Measurements from ENCODE around the gene HKDC1.
"Not testable (repeated sequence)": the region's sequence is repeated elsewhere in the genome, so short reads cannot be mapped to it uniquely, and the experiment has no call there.

Gene HKDC1

DNA sequence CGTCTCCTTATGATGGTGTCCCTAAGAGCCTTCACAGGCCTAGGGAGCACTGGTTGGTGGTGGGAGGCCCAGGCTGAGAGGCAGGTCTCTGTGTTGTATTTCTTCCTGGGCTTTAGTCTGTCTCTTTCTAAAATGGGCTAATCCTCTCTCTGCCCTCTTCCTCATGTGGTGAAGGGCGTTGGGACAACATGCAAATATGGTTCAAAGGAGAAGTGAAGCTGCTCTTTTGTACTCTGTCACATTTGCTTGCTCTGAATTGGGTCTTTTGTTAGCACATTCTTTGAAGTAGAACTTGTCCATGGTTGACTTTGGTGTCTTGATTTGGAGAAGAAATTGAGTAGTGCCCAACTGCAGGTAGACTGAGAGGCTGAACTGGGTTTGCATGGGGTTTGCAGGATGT, 59.0 kb downstream of the HKDC1 start:
- no peak for DNase-seq (ENCODE audit: low read depth in 3 of 3)

DNA sequence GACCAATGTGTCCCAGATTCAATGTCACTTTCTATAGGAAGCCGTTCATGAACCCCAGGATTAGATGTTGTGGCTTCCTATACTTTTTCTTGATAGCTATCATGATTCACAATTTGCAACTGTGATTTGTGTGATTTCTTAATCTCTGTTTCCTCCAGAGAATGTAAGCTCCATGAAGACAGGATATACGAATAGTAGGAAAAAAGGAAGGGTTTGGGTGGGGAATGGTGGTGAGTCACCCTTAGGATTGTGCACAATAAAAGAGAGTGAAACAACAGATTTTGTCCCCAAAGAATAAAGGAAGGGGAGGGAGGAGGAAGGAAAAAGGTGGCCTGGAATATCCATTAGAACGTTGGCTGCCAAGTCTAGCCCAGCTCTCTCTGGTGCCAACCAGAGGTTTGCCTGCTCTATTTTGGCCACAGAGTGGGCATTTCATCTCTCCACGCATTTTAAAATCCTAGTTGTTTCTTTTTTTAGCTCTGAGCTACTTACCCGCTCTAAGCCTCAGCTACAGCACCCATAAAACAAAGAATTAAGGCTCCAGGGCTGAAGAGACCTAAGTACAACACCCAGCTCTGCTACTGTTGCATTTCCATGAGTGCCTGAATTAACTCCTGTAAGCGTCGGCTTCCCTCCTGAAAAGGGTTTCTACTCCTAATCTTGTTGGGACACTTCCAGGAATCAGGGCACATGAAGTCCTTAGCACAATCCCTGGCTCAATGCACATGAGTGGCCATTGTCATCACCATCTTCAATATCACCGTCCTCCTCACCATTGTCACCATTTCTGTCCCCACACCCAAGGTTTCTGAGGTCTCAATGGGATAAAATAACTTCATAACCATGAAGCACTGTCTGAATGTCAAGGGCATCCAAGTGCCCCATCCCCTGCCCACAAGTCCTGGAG, 61.6 kb downstream of the HKDC1 start:
- no peak for DNase-seq (ENCODE audit: low read depth in 3 of 3)

DNA sequence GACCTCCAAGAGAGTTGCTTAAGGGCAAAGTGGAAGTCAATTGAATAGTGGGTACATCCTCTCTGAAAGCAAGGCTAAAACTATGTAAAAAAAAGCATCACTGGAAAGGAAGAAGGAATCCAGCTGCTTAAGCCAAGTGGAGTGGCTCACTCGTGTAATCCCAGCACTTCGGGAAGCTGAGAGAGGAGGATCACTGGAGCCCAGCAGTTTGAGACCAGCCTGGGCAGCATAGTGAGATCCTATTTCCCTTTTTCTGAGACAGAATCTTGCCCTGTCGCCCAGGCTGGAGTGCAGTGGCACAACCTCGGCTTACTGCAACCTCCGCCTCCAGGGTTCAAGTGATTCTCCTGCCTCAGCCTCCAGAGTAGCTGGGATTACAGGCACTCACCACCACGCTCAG, 64.3 kb downstream of the HKDC1 start:
- not testable (repeated sequence) for DNase-seq (ENCODE audit: low read depth in 3 of 3)

- no peak for DNase-seq (ENCODE audit: low read depth in 3 of 3)
These were observed 65.6 kb downstream of the HKDC1 start for GRCh38 chr10:69285699-69286098.

DNA sequence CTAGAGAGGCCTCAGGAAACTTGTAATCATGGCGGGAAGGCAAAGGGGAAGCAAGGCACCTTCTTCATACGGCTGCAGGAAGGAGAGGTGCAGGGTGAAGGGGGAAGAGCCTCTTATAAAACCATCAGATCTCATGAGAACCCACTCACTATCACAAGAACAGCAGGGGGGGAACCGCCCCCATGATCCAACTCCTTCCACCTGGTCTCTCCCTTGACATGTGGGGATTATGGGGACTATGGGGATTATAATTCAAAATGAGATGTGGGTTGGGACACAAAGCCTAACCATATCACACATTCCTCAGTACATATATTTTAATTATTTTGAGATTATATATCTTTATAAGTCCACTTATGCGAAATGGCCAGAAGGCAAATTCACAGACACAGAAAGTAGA, 67.0 kb downstream of the HKDC1 start:
- DNase-seq (ENCODE audit: low read depth in 3 of 3), result no peak

DNA sequence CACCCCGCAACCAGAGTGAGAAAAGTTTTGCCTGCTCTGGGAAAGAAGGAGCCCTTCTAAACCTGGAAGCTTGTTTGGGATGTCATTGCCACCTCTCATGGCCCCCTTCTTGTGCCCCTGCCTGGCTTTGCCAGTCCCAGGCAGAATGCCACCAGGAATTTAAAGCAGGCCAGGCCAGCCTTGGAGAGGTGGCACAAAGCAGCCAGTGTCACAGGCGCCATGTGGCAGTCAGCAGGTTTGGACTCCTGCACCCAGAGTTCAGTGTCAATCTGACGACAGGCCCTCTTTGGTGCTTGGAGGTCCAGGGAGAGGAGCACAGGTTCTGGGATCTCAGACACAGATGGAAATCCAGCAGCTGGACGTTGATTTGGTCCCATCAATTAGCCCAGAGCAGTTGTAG, 70.9 kb downstream of the HKDC1 start:
- DNase-seq (ENCODE audit: low read depth in 3 of 3), result no peak

DNA sequence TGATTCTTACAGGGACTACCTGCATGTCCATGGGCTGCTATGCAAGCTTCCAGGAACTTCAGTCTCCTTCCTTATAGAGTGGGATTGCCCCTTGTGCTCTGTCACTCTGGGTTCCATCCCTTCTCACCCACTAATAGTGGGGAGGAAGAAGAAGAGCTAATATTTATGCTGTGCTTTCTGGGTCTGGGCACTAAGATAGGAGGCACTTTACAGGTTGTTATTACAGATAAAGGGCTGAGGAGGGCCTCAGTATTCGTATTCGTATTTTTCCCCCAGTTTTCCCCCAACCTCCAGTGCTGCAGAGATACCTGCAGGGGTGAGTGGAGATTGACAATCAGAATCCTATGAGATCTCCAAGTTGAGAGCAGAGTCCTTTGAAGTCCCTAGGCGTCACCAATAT, 72.3 kb downstream of the HKDC1 start:
- DNase-seq (ENCODE audit: low read depth in 3 of 3), result no peak

GRCh38 chr10:69295027-69295636, 75.0 kb downstream of the HKDC1 start:
- DNase-seq (ENCODE audit: low read depth in 3 of 3), result no peak

- no peak for DNase-seq (ENCODE audit: low read depth in 3 of 3)
These were observed 83.5 kb downstream of the HKDC1 start for GRCh38 chr10:69303632-69304051.

DNA sequence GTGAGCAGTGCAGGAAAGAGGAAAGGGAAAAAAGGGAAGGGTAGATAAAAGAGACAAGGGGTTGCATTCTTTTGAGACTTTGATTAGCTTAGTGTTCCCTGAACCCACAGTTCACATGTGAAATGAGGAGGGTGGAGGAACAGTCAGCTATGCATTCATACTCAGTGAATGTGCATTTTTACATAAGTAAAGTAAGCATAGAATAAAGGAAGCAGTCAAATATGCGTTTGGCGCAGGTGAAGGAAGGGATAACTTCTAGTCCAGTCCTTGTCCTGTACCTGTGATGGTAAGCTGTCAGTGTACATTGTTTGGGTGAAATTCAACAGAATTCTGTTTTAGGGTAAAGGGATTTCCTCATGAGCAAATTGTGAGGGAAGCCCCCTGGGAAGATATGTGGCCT, 86.3 kb downstream of the HKDC1 start:
- DNase-seq (ENCODE audit: low read depth in 3 of 3), result no peak

- no peak for DNase-seq (ENCODE audit: low read depth in 3 of 3)
These were observed 87.3 kb downstream of the HKDC1 start for GRCh38 chr10:69307434-69307833.

- DNase-seq (ENCODE audit: low read depth in 3 of 3), result not testable (repeated sequence)
These were observed 88.2 kb downstream of the HKDC1 start for GRCh38 chr10:69308304-69308703.

DNA sequence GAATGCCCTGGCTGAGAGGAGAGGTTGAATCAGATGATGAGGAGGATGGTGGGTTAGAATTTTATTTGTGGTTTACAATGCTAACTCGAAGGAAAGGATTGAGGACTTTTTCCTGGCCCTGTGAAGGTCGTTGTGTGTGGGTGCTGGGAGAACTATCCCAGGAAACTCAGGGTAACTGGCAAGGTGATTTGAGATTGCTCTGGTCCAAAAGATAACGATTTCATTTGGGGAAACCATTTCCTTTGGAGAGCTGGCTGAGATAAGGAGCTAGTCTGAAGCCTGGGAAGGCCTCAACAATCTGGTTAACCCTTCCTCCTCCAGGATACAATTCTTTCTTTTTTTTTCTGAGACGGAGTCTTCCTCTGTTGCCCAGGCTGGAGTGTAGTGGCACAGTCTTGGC, 91.2 kb downstream of the HKDC1 start:
- no peak for DNase-seq (ENCODE audit: low read depth in 3 of 3)

- no peak for DNase-seq (ENCODE audit: low read depth in 3 of 3)
These were observed 92.4 kb downstream of the HKDC1 start for GRCh38 chr10:69312528-69312927.

GRCh38 chr10:69315100-69315542, 95.0 kb downstream of the HKDC1 start:
- DNase-seq (ENCODE audit: low read depth in 3 of 3), result no peak

GRCh38 chr10:69315610-69316312, 95.6 kb downstream of the HKDC1 start:
- no peak for DNase-seq (ENCODE audit: low read depth in 3 of 3)

DNA sequence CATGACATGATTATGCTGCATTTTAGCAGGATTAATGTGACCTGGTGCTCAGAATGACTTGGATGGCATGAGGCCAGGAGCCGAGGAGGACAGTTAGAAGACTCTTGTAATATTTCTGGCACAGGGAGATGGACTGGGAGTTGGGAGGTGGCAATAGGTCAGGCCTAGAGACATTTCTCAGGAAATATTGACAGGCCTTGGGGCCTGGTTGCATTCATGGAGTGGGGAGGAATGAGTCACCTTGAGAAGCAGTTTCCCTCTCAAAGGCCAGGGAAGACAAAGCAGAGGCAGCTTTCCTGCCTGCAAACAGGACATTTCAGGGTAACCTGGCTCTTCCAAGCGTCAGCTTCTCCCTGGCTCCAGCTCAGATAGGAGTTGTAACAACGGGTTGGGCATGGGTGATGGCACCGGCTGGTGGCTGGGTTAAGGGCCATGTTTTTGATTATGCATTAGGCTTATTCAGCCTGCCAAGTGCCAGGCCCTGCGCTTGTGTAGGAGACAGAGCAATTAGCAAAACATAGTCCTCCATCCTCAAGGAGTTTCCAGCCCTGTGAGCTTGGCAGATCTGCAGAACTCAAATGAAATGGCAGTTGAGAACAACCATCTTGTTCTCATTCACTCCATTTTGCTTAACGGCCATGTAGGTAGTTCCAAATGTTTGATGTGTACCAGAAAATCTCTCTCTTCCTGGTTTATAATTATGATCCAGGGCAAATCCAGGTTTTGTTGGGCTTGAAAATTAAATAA, 96.4 kb downstream of the HKDC1 start:
- DNase-seq (ENCODE audit: low read depth in 3 of 3), result no peak
